B cell (primary cell): Measurements from ENCODE around the gene CYREN. TPM values are rescaled to one million over a fixed set of nuclear protein-coding genes. Genes with fewer than 3 reads are reported as not detected.

Experiments used
- ATAC-seq: fragments of 200-7000 bp; cut with Tn5 transposase; one replicate; pipeline ENCODE4 v1.10.0; 2021; ENCODE audit warnings: low read depth, mild to moderate bottlenecking, moderate number of reproducible peaks, moderate library complexity
- CTCF ChIA-PET: fragments of 350-600 bp; sonication (Branson Sonifier 250); formaldehyde crosslinking; loops from one replicate; lab custom pipeline; 2021; ENCODE audit warnings: antibody characterized with exemption, inconsistent platforms; lab: Charles Lee
- POLR2A ChIA-PET: fragments of 350-600 bp; sonication (Branson Sonifier 250); formaldehyde crosslinking; loops from one replicate; lab custom pipeline; 2021; ENCODE audit warnings: antibody characterized with exemption; lab: Charles Lee
- DNase-seq: peaks from one replicate; pipeline ENCODE4 v3.0.0; 2013
- H2AFZ ChIP-seq: 2 replicates; pipeline ENCODE4 v1.6.1; 2012; ENCODE audit warnings: mild to moderate bottlenecking, low read depth, low read length; ENCODE audit not compliant: insufficient read depth, poor library complexity, severe bottlenecking
- H3K27ac ChIP-seq, 2 donors: 1 replicate in 1 of 2; 2 replicates in 1 of 2; pipeline ENCODE4 v1.5.1; 2012 to 2013; ENCODE audit warnings: low read length in 2 of 2, mild to moderate bottlenecking in 2 of 2, moderate library complexity in 1 of 2
- H3K27me3 ChIP-seq, 4 experiments: fragments of 200-600 bp in 1 of 4; sonication (generic) in 1 of 4; replicated peaks in 1 of 4; 1 replicate in 2 of 4; 2 replicates in 2 of 4; pipeline versions ENCODE4 v1.6.1 to v1.7.0; 2013 to 2016; ENCODE audit warnings: low read length in 3 of 4, mild to moderate bottlenecking in 2 of 4, mixed read lengths in 1 of 4, moderate library complexity in 1 of 4; ENCODE audit not compliant: insufficient read depth in 4 of 4, control insufficient read depth in 3 of 4; ENCODE audit errors: control extremely low read depth in 1 of 4
- H3K36me3 ChIP-seq, 2 experiments: replicated peaks in 1 of 2; 1 replicate in 1 of 2; 2 replicates in 1 of 2; pipeline versions ENCODE4 v1.6.1 to v1.7.1; 2013; ENCODE audit warnings: low read length in 1 of 2; ENCODE audit not compliant: insufficient read depth in 2 of 2, control insufficient read depth in 1 of 2; ENCODE audit errors: control extremely low read depth in 1 of 2, extremely low read depth in 1 of 2
- H3K4me1 ChIP-seq, 2 donors: fragments of 200-600 bp in 1 of 2; sonication (generic) in 1 of 2; 1 replicate in 1 of 2; 2 replicates in 1 of 2; pipeline versions ENCODE4 v1.5.1 to v1.6.1; 2013 to 2017; ENCODE audit warnings: low read length in 2 of 2; ENCODE audit not compliant: control insufficient read depth in 2 of 2, insufficient read depth in 2 of 2
- H3K4me2 ChIP-seq: replicated peaks from 2 replicates; pipeline ENCODE3; 2012; ENCODE audit warnings: mild to moderate bottlenecking, low read depth, low read length; ENCODE audit not compliant: poor library complexity, severe bottlenecking
- H3K4me3 ChIP-seq, 5 experiments: fragments of 200-600 bp in 1 of 5; sonication (generic) in 1 of 5; 1 replicate in 3 of 5; 2 replicates in 2 of 5; pipeline versions ENCODE4 v1.5.1 to v1.7.0; 2011 to 2016; ENCODE audit warnings: low read length in 4 of 5, mild to moderate bottlenecking in 4 of 5, low read depth in 2 of 5, control low read depth in 1 of 5, moderate library complexity in 1 of 5; ENCODE audit not compliant: insufficient read depth in 1 of 5; ENCODE audit errors: control extremely low read depth in 1 of 5, extremely low read depth in 1 of 5
- H3K79me2 ChIP-seq: fragments of 200-600 bp; sonication (generic); one replicate; pipeline ENCODE4 v1.6.0; 2016; ENCODE audit warnings: low read length; ENCODE audit not compliant: control insufficient read depth, insufficient read depth
- H3K9ac ChIP-seq: fragments of 200-600 bp; sonication (generic); 2 replicates; pipeline ENCODE4 v1.6.1; 2017; ENCODE audit warnings: mild to moderate bottlenecking, low read length, moderate library complexity
- H3K9me3 ChIP-seq, 3 donors: one replicate each; pipeline versions ENCODE4 v1.6.1 to v1.7.1; 2013; ENCODE audit warnings: low read length in 2 of 3; ENCODE audit not compliant: control insufficient read depth in 2 of 3, insufficient read depth in 1 of 3; ENCODE audit errors: control extremely low read depth in 1 of 3
- H4K20me1 ChIP-seq: 2 replicates; pipeline ENCODE4 v1.6.0; 2012; ENCODE audit warnings: mild to moderate bottlenecking, low read length; ENCODE audit not compliant: insufficient read depth, control insufficient read depth, poor library complexity, severe bottlenecking
- H3K27ac Mint-ChIP-seq: one replicate; pipeline ENCODE4 v1.8.0; 2021; ENCODE audit warnings: mixed read lengths
- H3K27me3 Mint-ChIP-seq: one replicate; pipeline ENCODE4 v1.8.0; 2021; ENCODE audit warnings: mixed read lengths
- H3K4me1 Mint-ChIP-seq: one replicate; pipeline ENCODE4 v1.8.0; 2021; ENCODE audit warnings: mixed read lengths
- H3K4me3 Mint-ChIP-seq: one replicate; pipeline ENCODE4 v1.8.0; 2021; ENCODE audit warnings: mixed read lengths
- H3K9me3 Mint-ChIP-seq: one replicate; pipeline ENCODE4 v1.8.0; 2022; ENCODE audit warnings: mixed read lengths; ENCODE audit not compliant: insufficient read depth
- CTCF ChIP-seq: fragments of 200-600 bp; IDR thresholded peaks from one replicate; pipeline ENCODE4 v1.8.0; 2022; ENCODE audit warnings: antibody characterized with exemption, mild to moderate bottlenecking
- EZH2 ChIP-seq: IDR thresholded peaks from 2 replicates; pipeline ENCODE4 v1.6.1; 2012; ENCODE audit warnings: borderline replicate concordance, low read depth, mild to moderate bottlenecking, moderate library complexity, low read length; ENCODE audit not compliant: insufficient read depth, poor library complexity, severe bottlenecking
- WGBS: methylation state at CpG from one replicate; pipeline ENCODE4 v1.1.5; 2013; ENCODE audit warnings: missing lambda C conversion rate; ENCODE audit not compliant: insufficient coverage; 5-methylcytosine and 5-hydroxymethylcytosine counted together
- intact Hi-C: fragments of 100-400 bp; cut with micrococcal nuclease; formaldehyde crosslinking; loops from one replicate; pipeline ENCODE4 v1.10.0; 2022
- polyA plus RNA-seq: library from polyadenylated mRNA; depleted of rRNA; stranded (reverse); fragments of >200 nt; gene quantifications from 2 replicates; pipeline ENCODE4 v1.2.3, GENCODE V29; 2012
- total RNA-seq, 2 donors: library from RNA; stranded (reverse); fragments of 120-200 nt in 1 of 2; gene quantifications; 1 replicate in 1 of 2; 2 replicates in 1 of 2; pipeline versions ENCODE4 v1.2.3 to v1.2.4, GENCODE V29; 2013 to 2022

The CYREN gene
- total and polyA plus RNA-seq, 2 donors (not counting 1 experiment from before 2014, with no cell fraction given): 19.2 to 54.6 TPM

GRCh38 chr7:135147341-135147898 lies 23.1 kb downstream of the CYREN start:
- DNase-seq (peak; percentile 49), ATAC-seq (peak; percentile 2)
- WGBS: 3% methylated on average over 5 of the region's 6 CpGs
- H3K27me3 Mint-ChIP-seq: no peaks in the 10 kb centered on the region
- Histone ChIP-seq H3K4me3 (peak overlapping the region; percentile 51 to 98 (median 72)), H4K20me1 (no peaks in the 10 kb centered on the region), H3K27ac (peak overlapping the region; percentile 86 to 90), H3K9me3 (no peaks in the 10 kb centered on the region), H3K27me3 (no peaks in the 10 kb centered on the region), H2AFZ (peak overlapping the region; percentile 74), H3K4me2 (peak overlapping the region; percentile 70), H3K4me1 (peaks cover 42 to 52% of the 10 kb centered on the region in 2 donors), H3K36me3 (no peaks in the 10 kb centered on the region), H3K79me2 (peaks cover 44% of the 10 kb centered on the region), H3K9ac (peak overlapping the region; percentile 77)
- peak overlapping the region; percentile 94 for H3K27ac Mint-ChIP-seq
- H3K9me3 Mint-ChIP-seq: no peaks in the 10 kb centered on the region
- H3K4me1 Mint-ChIP-seq: peaks cover 56% of the 10 kb centered on the region
- CTCF ChIA-PET: interaction anchor here (0.9 to 8.3 kb wide), 8 partner anchors 10 to 160 kb away, joined by 3 to 78 read pairs (median 6); partner anchors contain the start of genes AGBL3 and CYREN
- POLR2A ChIA-PET: interaction anchor here (0.6 to 2.8 kb wide), 7 partner anchors 10 to 501 kb away, joined by 3 to 32 read pairs (median 6); partner anchors contain the start of genes AGBL3, BPGM, CYREN and WDR91
- TF ChIP-seq CTCF (no peak), EZH2 (no peak)
- H3K4me3 Mint-ChIP-seq: peak overlapping the region; percentile 91
- intact Hi-C loops: loop anchor here (5.0 kb wide), 3 partner anchors 365 to 690 kb away; partner anchors contain the start of genes AKR1B1, BPGM and CNOT4
